ENCODE measurements around the gene SLC25A41.
"Not testable (repeated sequence)": the region's sequence is repeated elsewhere in the genome, so short reads cannot be mapped to it uniquely, and the experiment has no call there.

The SLC25A41 gene

DNA sequence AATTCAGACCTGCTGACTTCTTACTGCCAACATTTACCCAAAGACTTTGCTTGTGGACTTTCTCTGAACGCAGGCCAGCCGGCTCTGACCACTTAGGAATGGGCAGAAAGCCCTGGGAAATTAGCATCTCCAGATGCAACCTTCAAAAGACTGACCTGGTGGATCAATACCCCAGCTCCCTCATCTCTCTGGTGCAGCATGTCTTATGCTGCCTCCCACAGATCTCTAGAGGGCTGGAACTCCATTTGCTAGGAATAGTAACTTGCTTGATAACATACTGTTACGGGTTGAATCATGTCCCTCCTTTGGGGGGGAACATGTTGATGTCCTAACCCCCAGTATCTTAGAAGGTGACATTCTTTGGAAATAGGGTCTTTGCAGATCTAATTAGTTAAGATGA is 12.9 kb upstream of the SLC25A41 start:
- H3K9me3 ChIP-seq (ENCODE audit: control insufficient read depth in 1 of 2, low read length in 2 of 2), result peaks cover 0 to 8% of the 10 kb centered on the region in 2 donors
- H3K36me3 ChIP-seq (ENCODE audit: control insufficient read depth in 1 of 2, insufficient read depth in 2 of 2, low read length in 2 of 2), result peaks cover 0 to 46% of the 10 kb centered on the region in 2 donors
- H3K27me3 ChIP-seq (ENCODE audit: low read depth, low read length), result no peaks in the 10 kb centered on the region
- no peak overlapping the region for H3K4me3 ChIP-seq (ENCODE audit: low read depth in 1 of 2, low read length in 2 of 2)
- no peak overlapping the region for H3K27ac ChIP-seq (ENCODE audit: low read length)
- H3K4me1 ChIP-seq (ENCODE audit: control insufficient read depth in 1 of 2, insufficient read depth in 2 of 2, low read length in 2 of 2), result no peaks in the 10 kb centered on the region

DNA sequence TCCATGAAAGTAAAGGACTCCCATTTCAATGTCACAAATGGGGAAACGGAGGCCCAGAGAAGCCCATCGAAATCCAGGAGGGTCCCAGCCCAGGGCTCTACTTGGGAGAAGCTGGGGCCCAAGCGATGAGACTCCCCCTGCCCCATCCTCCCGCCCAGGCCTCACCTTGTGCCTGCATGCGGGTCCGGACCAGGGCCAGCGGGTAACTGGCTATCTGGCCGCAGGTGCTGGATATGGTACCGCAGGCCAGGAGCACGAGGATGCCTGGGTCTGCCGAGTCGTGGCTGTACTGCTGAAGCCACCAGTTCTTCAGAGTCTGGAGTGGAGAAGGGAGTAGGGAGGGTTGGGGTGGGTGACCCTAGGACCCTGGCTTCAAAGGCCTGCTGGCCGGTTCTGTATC is 10.4 kb upstream of the SLC25A41 start:
- Histone ChIP-seq H3K36me3 (ENCODE audit: control insufficient read depth in 1 of 2, insufficient read depth in 2 of 2, low read length in 2 of 2) (peaks cover 0 to 36% of the 10 kb centered on the region in 2 donors), H3K4me1 (ENCODE audit: control insufficient read depth in 1 of 2, insufficient read depth in 2 of 2, low read length in 2 of 2) (no peaks in the 10 kb centered on the region), H3K9me3 (ENCODE audit: control insufficient read depth in 1 of 2, low read length in 2 of 2) (peaks cover 0 to 8% of the 10 kb centered on the region in 2 donors), H3K27ac (ENCODE audit: low read length) (no peak overlapping the region), H3K27me3 (ENCODE audit: low read depth, low read length) (no peaks in the 10 kb centered on the region), H3K4me3 (ENCODE audit: low read depth in 1 of 2, low read length in 2 of 2) (no peak overlapping the region)

DNA sequence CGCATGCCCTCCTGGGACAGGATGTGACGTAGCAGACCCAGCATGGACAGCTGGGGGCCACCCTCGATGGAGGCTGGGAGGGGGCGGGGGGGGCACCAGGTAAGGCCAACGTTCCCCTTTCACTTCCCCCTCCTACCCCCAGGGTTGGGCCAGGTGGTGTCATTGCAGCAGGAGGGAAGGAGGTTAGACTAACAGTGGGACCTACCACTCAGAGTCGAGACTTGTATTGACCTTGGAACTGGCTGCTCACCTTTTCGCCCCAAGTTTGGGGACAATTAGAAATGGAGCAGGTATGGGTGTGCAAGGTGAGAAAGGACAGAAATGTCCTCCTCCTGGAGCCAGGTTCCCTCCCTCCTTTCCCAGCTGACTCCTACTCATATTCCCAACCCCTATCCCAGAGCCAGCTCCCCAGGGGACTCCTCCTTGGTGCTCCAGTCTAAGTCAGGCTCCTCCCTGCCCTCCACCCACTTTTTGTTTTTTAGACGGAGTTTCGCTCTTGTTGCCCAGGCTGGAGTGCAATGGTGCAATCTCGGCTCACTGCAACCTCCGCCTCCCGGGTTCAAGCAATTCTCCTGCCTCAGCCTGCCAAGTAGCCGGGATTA is 8.6 kb upstream of the SLC25A41 start:
- H3K27ac ChIP-seq (ENCODE audit: low read length), result no peak overlapping the region
- H3K36me3 ChIP-seq (ENCODE audit: control insufficient read depth in 1 of 2, insufficient read depth in 2 of 2, low read length in 2 of 2), result peaks cover 0 to 32% of the 10 kb centered on the region in 2 donors
- peaks cover 0 to 8% of the 10 kb centered on the region in 2 donors for H3K9me3 ChIP-seq (ENCODE audit: control insufficient read depth in 1 of 2, low read length in 2 of 2)
- no peak overlapping the region for H3K4me3 ChIP-seq (ENCODE audit: low read depth in 1 of 2, low read length in 2 of 2)
- no peaks in the 10 kb centered on the region for H3K27me3 ChIP-seq (ENCODE audit: low read depth, low read length)
- no peaks in the 10 kb centered on the region for H3K4me1 ChIP-seq (ENCODE audit: control insufficient read depth in 1 of 2, insufficient read depth in 2 of 2, low read length in 2 of 2)

DNA sequence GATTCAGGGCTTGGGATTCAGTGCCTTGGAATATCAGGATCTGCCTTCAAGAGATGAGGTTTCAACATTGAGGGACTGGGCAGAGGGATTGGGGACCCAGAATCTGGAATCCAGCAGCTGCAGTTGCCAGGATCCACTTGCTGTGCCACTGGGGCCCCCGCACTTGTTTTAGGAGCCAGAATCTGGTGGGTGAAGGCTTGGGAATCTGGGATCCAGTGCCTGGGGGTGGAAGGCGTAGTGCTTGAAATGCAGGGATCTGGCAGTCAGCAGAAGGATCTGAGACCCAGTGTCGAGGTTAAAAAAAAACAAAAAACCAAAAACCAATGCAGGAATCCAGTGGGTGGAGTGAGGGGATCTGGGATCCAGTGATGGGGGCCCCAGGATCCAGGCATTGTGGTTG is 7.3 kb upstream of the SLC25A41 start:
- no peak overlapping the region for H3K27ac ChIP-seq (ENCODE audit: low read length)
- peaks cover 0 to 19% of the 10 kb centered on the region in 2 donors for H3K36me3 ChIP-seq (ENCODE audit: control insufficient read depth in 1 of 2, insufficient read depth in 2 of 2, low read length in 2 of 2)
- no peaks in the 10 kb centered on the region for H3K27me3 ChIP-seq (ENCODE audit: low read depth, low read length)
- peaks cover 0 to 3% of the 10 kb centered on the region in 2 donors for H3K9me3 ChIP-seq (ENCODE audit: control insufficient read depth in 1 of 2, low read length in 2 of 2)
- no peak overlapping the region for H3K4me3 ChIP-seq (ENCODE audit: low read depth in 1 of 2, low read length in 2 of 2)
- no peaks in the 10 kb centered on the region for H3K4me1 ChIP-seq (ENCODE audit: control insufficient read depth in 1 of 2, insufficient read depth in 2 of 2, low read length in 2 of 2)

DNA sequence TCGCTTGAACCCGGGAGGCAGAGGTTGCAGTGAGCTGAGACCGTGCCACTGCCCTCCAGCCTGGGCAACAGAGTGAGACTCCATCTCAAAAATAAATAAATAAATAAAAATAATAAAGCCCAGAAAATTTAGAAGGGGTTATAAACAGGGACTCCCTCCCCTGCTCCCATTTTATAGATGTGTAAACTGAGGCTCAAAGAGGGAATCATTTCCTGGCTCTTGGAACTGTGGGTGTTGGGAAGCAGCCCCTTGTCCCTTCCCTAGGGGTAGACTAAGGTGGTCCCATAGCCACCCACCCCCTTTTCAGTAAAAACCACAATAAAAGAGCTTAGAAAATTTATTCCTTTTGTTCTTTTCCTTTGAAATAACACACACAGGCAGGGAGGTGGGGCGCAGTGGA is 6.2 kb upstream of the SLC25A41 start:
- Histone ChIP-seq H3K9me3 (ENCODE audit: control insufficient read depth in 1 of 2, low read length in 2 of 2) (no peaks in the 10 kb centered on the region), H3K4me1 (ENCODE audit: control insufficient read depth in 1 of 2, insufficient read depth in 2 of 2, low read length in 2 of 2) (no peaks in the 10 kb centered on the region), H3K36me3 (ENCODE audit: control insufficient read depth in 1 of 2, insufficient read depth in 2 of 2, low read length in 2 of 2) (peaks cover 0 to 11% of the 10 kb centered on the region in 2 donors), H3K27me3 (ENCODE audit: low read depth, low read length) (no peaks in the 10 kb centered on the region), H3K4me3 (ENCODE audit: low read depth in 1 of 2, low read length in 2 of 2) (no peak overlapping the region), H3K27ac (ENCODE audit: low read length) (no peak overlapping the region)

DNA sequence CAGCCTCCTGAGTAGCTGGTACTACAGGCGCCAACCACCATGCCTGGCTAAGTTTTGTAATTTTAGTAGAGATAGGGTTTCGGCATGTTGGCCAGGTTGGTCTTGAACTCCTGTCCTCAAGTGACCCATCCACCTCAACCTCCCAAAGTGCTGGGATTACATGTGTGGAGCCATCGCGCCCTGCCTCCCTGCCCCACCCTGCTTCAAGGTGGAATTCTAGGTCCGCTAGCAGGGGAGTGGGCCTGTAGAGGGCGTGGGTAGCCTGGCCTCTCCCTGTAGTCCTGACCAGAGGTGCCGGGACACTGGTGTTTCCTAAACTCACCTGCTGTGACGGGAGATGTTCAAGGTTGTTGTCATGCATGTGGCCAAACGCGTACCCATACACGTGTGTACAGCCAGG is 398 bp downstream of the SLC25A41 start:
- Histone ChIP-seq H3K27ac (ENCODE audit: low read length) (no peak overlapping the region), H3K36me3 (ENCODE audit: control insufficient read depth in 1 of 2, insufficient read depth in 2 of 2, low read length in 2 of 2) (no peaks in the 10 kb centered on the region), H3K9me3 (ENCODE audit: control insufficient read depth in 1 of 2, low read length in 2 of 2) (no peaks in the 10 kb centered on the region), H3K4me3 (ENCODE audit: low read depth in 1 of 2, low read length in 2 of 2) (no peak overlapping the region), H3K4me1 (ENCODE audit: control insufficient read depth in 1 of 2, insufficient read depth in 2 of 2, low read length in 2 of 2) (no peaks in the 10 kb centered on the region), H3K27me3 (ENCODE audit: low read depth, low read length) (no peaks in the 10 kb centered on the region)

DNA sequence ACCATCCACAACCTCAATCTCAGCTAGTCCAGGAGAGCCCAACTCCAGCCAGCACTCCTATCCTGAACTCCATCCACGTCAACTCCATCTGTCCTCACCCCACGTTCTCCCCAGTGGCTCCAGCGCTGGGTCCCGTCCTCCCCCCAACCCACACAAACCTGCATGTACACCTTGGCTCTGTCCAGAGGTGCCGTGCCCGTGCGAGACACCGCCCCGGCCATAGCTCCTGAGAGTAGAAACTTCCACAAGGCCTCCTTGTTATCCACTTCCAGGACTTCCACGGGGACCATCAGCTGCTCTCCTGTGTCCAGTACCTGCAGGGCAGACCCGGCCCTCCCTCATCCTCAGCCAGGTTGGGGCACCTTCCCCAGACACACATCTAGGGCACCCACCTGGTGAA is 1.7 kb downstream of the SLC25A41 start:
- no peak overlapping the region for H3K4me3 ChIP-seq (ENCODE audit: low read depth in 1 of 2, low read length in 2 of 2)
- no peaks in the 10 kb centered on the region for H3K9me3 ChIP-seq (ENCODE audit: control insufficient read depth in 1 of 2, low read length in 2 of 2)
- H3K27ac ChIP-seq (ENCODE audit: low read length), result no peak overlapping the region
- H3K36me3 ChIP-seq (ENCODE audit: control insufficient read depth in 1 of 2, insufficient read depth in 2 of 2, low read length in 2 of 2), result no peaks in the 10 kb centered on the region
- H3K27me3 ChIP-seq (ENCODE audit: low read depth, low read length), result no peaks in the 10 kb centered on the region
- H3K4me1 ChIP-seq (ENCODE audit: control insufficient read depth in 1 of 2, insufficient read depth in 2 of 2, low read length in 2 of 2), result no peaks in the 10 kb centered on the region

DNA sequence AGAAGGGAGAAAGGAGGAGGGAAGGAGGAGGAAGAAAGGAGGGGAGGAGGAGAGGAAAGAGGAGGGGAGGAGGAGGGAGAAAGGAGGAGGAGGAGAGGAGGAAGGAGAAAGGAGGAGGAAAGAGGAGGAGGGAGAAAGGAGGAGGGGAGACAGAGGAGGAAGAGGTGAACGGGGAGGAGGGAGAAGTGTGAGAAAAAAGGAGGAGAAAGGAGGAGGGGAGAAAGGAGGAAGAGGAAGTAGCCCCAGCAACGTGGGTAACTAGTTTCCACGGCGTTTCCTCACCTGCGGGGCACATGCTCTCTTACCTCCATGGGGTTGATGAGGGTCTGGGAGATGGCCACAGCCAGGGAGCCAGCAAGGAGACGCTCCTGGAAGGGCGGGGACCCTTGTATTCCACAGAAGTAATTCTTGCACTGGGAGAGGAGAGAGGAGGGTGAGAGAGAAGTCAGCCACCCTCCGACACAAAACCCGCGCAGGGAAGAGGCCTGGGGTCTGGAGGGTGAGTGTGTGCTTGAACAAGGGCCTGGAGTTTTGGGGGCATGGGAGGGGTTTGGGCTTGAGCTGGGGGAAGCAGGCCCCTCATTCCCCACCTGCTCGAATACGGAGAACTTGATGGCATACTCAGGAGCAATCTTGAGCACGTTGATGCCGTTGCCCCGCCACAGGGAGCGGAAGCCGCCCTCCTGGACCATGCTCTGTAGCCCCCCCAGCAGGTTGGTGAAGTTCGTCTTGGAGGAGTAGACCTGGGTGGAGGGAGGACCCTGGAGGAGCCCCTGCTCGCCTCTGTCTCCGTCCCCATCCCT is 3.9 kb downstream of the SLC25A41 start:
- Histone ChIP-seq H3K4me3 (ENCODE audit: low read depth in 1 of 2, low read length in 2 of 2) (no peak overlapping the region), H3K4me1 (ENCODE audit: control insufficient read depth in 1 of 2, insufficient read depth in 2 of 2, low read length in 2 of 2) (no peaks in the 10 kb centered on the region), H3K27ac (ENCODE audit: low read length) (no peak overlapping the region), H3K27me3 (ENCODE audit: low read depth, low read length) (no peaks in the 10 kb centered on the region), H3K9me3 (ENCODE audit: control insufficient read depth in 1 of 2, low read length in 2 of 2) (no peaks in the 10 kb centered on the region), H3K36me3 (ENCODE audit: control insufficient read depth in 1 of 2, insufficient read depth in 2 of 2, low read length in 2 of 2) (no peaks in the 10 kb centered on the region)

DNA sequence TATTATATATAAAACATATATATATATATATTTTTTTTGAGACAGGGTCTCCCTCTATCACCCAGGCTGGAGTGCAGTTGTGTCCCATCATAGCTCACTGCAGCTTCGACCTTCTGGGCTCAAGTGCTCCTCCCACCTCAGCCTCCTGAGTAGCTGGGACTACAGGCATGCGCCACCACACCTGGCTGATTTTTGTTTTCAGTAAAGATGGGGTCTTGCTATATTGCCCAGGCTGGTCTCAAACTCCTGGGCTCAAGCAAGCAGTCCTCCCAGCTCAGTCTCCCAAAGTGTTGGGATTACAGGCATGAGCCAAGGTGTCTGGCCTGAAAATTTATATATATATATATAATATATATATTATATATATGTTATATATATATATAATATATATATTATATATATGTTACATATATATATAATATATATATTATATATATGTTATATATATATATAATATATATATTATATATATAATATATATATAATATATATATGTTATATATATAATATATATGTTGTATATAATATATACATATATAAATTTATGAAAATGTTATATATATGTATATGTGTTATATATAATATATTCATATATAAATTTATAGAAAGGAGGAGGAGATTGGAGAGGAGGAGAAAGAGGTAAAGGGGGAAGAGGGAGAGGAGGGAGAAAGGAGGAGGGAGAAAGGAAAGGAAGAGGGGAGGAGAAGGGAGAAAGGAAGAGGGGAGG is 4.7 kb downstream of the SLC25A41 start:
- not testable (repeated sequence) for H3K36me3 ChIP-seq (ENCODE audit: control insufficient read depth in 1 of 2, insufficient read depth in 2 of 2, low read length in 2 of 2); H3K4me3 ChIP-seq (ENCODE audit: low read depth in 1 of 2, low read length in 2 of 2); H3K27ac ChIP-seq (ENCODE audit: low read length); H3K27me3 ChIP-seq (ENCODE audit: low read depth, low read length); H3K4me1 ChIP-seq (ENCODE audit: control insufficient read depth in 1 of 2, insufficient read depth in 2 of 2, low read length in 2 of 2); H3K9me3 ChIP-seq (ENCODE audit: control insufficient read depth in 1 of 2, low read length in 2 of 2)

DNA sequence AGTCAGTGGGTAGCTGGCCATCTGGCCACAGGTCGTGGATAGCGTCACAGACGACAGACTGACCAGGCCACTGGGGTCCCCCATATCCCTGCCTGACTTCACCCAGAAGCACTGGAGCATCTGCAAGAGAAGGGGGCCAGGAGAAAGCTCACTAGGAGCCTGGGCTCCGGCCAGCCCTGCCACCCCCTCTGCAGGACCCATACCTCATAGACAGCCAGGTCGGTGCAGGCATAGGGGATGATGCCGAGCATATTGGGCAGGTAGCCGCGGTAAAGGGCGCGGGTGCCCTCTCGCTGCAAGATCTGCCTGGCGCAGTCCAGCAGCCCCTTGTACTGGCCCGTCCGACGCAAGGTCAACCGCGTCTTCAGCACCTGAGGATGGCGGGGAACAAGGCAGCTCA is 6.4 kb downstream of the SLC25A41 start:
- no peaks in the 10 kb centered on the region for H3K9me3 ChIP-seq (ENCODE audit: control insufficient read depth in 1 of 2, low read length in 2 of 2)
- no peak overlapping the region for H3K27ac ChIP-seq (ENCODE audit: low read length)
- peaks cover 10 to 21% of the 10 kb centered on the region in 2 donors for H3K4me1 ChIP-seq (ENCODE audit: control insufficient read depth in 1 of 2, insufficient read depth in 2 of 2, low read length in 2 of 2)
- H3K27me3 ChIP-seq (ENCODE audit: low read depth, low read length), result no peaks in the 10 kb centered on the region
- no peak overlapping the region for H3K4me3 ChIP-seq (ENCODE audit: low read depth in 1 of 2, low read length in 2 of 2)
- no peaks in the 10 kb centered on the region for H3K36me3 ChIP-seq (ENCODE audit: control insufficient read depth in 1 of 2, insufficient read depth in 2 of 2, low read length in 2 of 2)

DNA sequence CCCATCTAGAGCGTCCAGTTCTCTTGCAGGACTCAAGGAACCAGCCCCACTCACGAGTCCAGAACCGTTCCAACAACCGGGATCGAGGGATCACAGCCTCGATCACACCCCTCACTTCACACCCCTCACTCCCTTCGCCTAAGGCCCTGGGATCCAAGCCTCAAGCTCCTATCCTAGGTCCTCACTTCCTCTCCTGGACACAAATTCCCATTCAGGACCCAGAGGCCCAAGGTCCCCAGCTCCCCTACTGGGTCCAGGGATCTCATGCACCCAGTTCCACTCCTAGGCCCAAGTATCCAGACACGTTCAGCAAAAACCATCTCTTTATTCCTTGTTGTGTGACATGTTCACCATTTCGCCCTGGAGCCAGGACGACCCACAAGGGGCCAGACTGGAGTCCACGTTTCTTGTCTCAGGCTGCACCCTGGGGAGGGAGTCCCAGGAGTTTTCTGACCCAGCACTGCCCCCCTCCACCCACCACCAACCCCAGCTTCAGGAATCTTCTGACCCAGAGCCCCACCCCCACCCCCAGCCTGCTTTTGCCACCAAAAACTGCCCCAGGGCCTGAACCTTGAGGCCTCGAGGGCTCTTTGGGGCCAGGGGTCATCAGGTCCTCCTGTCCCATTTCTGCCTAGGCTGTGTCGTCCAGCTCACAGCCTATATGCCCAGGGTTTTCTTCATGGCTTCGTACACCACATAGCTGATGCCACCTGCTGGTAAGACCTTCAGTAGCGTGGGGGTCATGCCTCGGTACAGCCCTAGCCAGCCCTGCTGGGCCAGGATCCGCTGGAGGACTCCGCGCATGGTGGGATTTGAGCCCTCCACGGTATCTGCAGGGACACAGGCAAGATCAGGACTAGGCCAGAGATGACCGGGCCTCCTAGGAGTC is 7.6 kb downstream of the SLC25A41 start:
- Histone ChIP-seq H3K36me3 (ENCODE audit: control insufficient read depth in 1 of 2, insufficient read depth in 2 of 2, low read length in 2 of 2) (peaks cover 0 to 9% of the 10 kb centered on the region in 2 donors), H3K4me1 (ENCODE audit: control insufficient read depth in 1 of 2, insufficient read depth in 2 of 2, low read length in 2 of 2) (peaks cover 10 to 32% of the 10 kb centered on the region in 2 donors), H3K4me3 (ENCODE audit: low read depth in 1 of 2, low read length in 2 of 2) (peak overlapping the region in 1 of 2 donors; percentile 41), H3K27ac (ENCODE audit: low read length) (peak overlapping the region; percentile 75), H3K9me3 (ENCODE audit: control insufficient read depth in 1 of 2, low read length in 2 of 2) (no peaks in the 10 kb centered on the region), H3K27me3 (ENCODE audit: low read depth, low read length) (no peaks in the 10 kb centered on the region)

Data from muscle layer of duodenum (tissue), 2 donors.